Measurements from ENCODE around the gene TRAF3.

The TRAF3 gene

GRCh38 chr14:102776761-102777710, at the start of gene TRAF3:
TSS of gene TRAF3 (plus strand) at chr14:102777449. CDS start at chr14:102870202, 92,753 bp downstream.
- Mint-ChIP-seq H3K4me3 (peak within 1 kb of the TSS; percentile 90 to 96), H3K4me1 (peaks cover 49 to 81% of the 10 kb centered on the region in 2 donors), H3K27ac (peak within 1 kb of the TSS; percentile 97), H3K36me3 (peaks cover 27 to 38% of the 10 kb centered on the region in 2 donors), H3K9me3 (peaks cover 4 to 5% of the 10 kb centered on the region in 2 donors), H3K27me3 (no peaks in the 10 kb centered on the region)
- ATAC-seq (replicated peaks) (peak; percentile 59 to 69), DNase-seq (peak; percentile 79)

GRCh38 chr14:102728501-102728900, 48.7 kb upstream of the TRAF3 start:
- no peak for DNase-seq
- no peaks in the 10 kb centered on the region for H3K27me3 Mint-ChIP-seq
- no peaks in the 10 kb centered on the region for H3K9me3 Mint-ChIP-seq
- H3K36me3 Mint-ChIP-seq, result peaks cover 60 to 67% of the 10 kb centered on the region in 2 donors
- no peak overlapping the region for H3K4me3 Mint-ChIP-seq
- H3K4me1 Mint-ChIP-seq, result peaks cover 2 to 8% of the 10 kb centered on the region in 2 donors
- ATAC-seq (replicated peaks), result no peak
- H3K27ac Mint-ChIP-seq, result no peak overlapping the region

- H3K4me1 Mint-ChIP-seq, result peaks cover 2 to 8% of the 10 kb centered on the region in 2 donors
- no peak for ATAC-seq (replicated peaks)
- no peaks in the 10 kb centered on the region for H3K9me3 Mint-ChIP-seq
- no peak for DNase-seq
- no peak overlapping the region for H3K27ac Mint-ChIP-seq
- H3K27me3 Mint-ChIP-seq, result no peaks in the 10 kb centered on the region
- H3K4me3 Mint-ChIP-seq, result no peak overlapping the region
- H3K36me3 Mint-ChIP-seq, result peaks cover 53 to 66% of the 10 kb centered on the region in 2 donors
Measured at GRCh38 chr14:102729268-102729667, 48.0 kb upstream of the TRAF3 start.

- DNase-seq, result no peak
Measured at GRCh38 chr14:102729825-102730224, 47.4 kb upstream of the TRAF3 start.

GRCh38 chr14:102731101-102731870, 46.0 kb upstream of the TRAF3 start:
- ATAC-seq (replicated peaks), result no peak
- Mint-ChIP-seq H3K4me3 (no peak overlapping the region), H3K4me1 (peaks cover 5 to 8% of the 10 kb centered on the region in 2 donors), H3K27me3 (no peaks in the 10 kb centered on the region), H3K36me3 (peaks cover 41 to 59% of the 10 kb centered on the region in 2 donors), H3K9me3 (no peaks in the 10 kb centered on the region), H3K27ac (peak overlapping the region; percentile 67)
- no peak for DNase-seq

More at GRCh38 chr14:102729825-102730224, 47.4 kb upstream of the TRAF3 start:
- no peak overlapping the region for H3K27ac Mint-ChIP-seq
- H3K4me1 Mint-ChIP-seq, result peaks cover 2 to 8% of the 10 kb centered on the region in 2 donors
- H3K4me3 Mint-ChIP-seq, result no peak overlapping the region
- no peaks in the 10 kb centered on the region for H3K9me3 Mint-ChIP-seq
- no peak for ATAC-seq (replicated peaks)
- H3K36me3 Mint-ChIP-seq, result peaks cover 50 to 65% of the 10 kb centered on the region in 2 donors
- H3K27me3 Mint-ChIP-seq, result no peaks in the 10 kb centered on the region

GRCh38 chr14:102731871-102732800, 45.1 kb upstream of the TRAF3 start:
- H3K27me3 Mint-ChIP-seq, result no peaks in the 10 kb centered on the region
- peak overlapping the region; percentile 42 for H3K27ac Mint-ChIP-seq
- H3K4me3 Mint-ChIP-seq, result no peak overlapping the region
- peaks cover 5 to 8% of the 10 kb centered on the region in 2 donors for H3K4me1 Mint-ChIP-seq
- no peak for DNase-seq
- no peak for ATAC-seq (replicated peaks)
- no peaks in the 10 kb centered on the region for H3K9me3 Mint-ChIP-seq
- peaks cover 36 to 57% of the 10 kb centered on the region in 2 donors for H3K36me3 Mint-ChIP-seq

GRCh38 chr14:102732924-102733323, 44.3 kb upstream of the TRAF3 start:
- H3K36me3 Mint-ChIP-seq, result peaks cover 32 to 59% of the 10 kb centered on the region in 2 donors
- H3K27ac Mint-ChIP-seq, result no peak overlapping the region
- no peaks in the 10 kb centered on the region for H3K27me3 Mint-ChIP-seq
- no peak overlapping the region for H3K4me3 Mint-ChIP-seq
- no peak for ATAC-seq (replicated peaks)
- no peak for DNase-seq
- peaks cover 5 to 8% of the 10 kb centered on the region in 2 donors for H3K4me1 Mint-ChIP-seq
- H3K9me3 Mint-ChIP-seq, result no peaks in the 10 kb centered on the region

GRCh38 chr14:102733326-102733725, 43.9 kb upstream of the TRAF3 start:
- no peaks in the 10 kb centered on the region for H3K9me3 Mint-ChIP-seq
- H3K36me3 Mint-ChIP-seq, result peaks cover 33 to 58% of the 10 kb centered on the region in 2 donors
- no peak overlapping the region for H3K27ac Mint-ChIP-seq
- H3K27me3 Mint-ChIP-seq, result no peaks in the 10 kb centered on the region
- ATAC-seq (replicated peaks), result no peak
- no peak overlapping the region for H3K4me3 Mint-ChIP-seq
- peaks cover 5 to 8% of the 10 kb centered on the region in 2 donors for H3K4me1 Mint-ChIP-seq
- no peak for DNase-seq

GRCh38 chr14:102734436-102734835, 42.8 kb upstream of the TRAF3 start:
- peaks cover 31 to 52% of the 10 kb centered on the region in 2 donors for H3K36me3 Mint-ChIP-seq
- DNase-seq (no peak), ATAC-seq (replicated peaks) (no peak)
- H3K4me3 Mint-ChIP-seq, result no peak overlapping the region
- H3K27ac Mint-ChIP-seq, result peak overlapping the region; percentile 47
- H3K27me3 Mint-ChIP-seq, result no peaks in the 10 kb centered on the region
- H3K4me1 Mint-ChIP-seq, result peaks cover 5 to 8% of the 10 kb centered on the region in 2 donors
- H3K9me3 Mint-ChIP-seq, result no peaks in the 10 kb centered on the region

GRCh38 chr14:102736956-102737355, 40.3 kb upstream of the TRAF3 start:
- no peak for DNase-seq
- no peak for ATAC-seq (replicated peaks)
- peaks cover 0 to 5% of the 10 kb centered on the region in 2 donors for H3K4me1 Mint-ChIP-seq
- H3K9me3 Mint-ChIP-seq, result peaks cover 0 to 1% of the 10 kb centered on the region in 2 donors
- no peak overlapping the region for H3K27ac Mint-ChIP-seq
- no peak overlapping the region for H3K4me3 Mint-ChIP-seq
- H3K27me3 Mint-ChIP-seq, result no peaks in the 10 kb centered on the region
- peaks cover 23 to 48% of the 10 kb centered on the region in 2 donors for H3K36me3 Mint-ChIP-seq

GRCh38 chr14:102737402-102738372, 39.6 kb upstream of the TRAF3 start:
- Mint-ChIP-seq H3K9me3 (peaks cover 0 to 2% of the 10 kb centered on the region in 2 donors), H3K4me3 (peak overlapping the region in 1 of 2 donors; percentile 2), H3K27ac (peak overlapping the region; percentile 71), H3K36me3 (peaks cover 22 to 49% of the 10 kb centered on the region in 2 donors), H3K27me3 (no peaks in the 10 kb centered on the region), H3K4me1 (peaks cover 0 to 5% of the 10 kb centered on the region in 2 donors)
- ATAC-seq (replicated peaks), result no peak
- DNase-seq, result no peak

GRCh38 chr14:102738373-102739189, 38.7 kb upstream of the TRAF3 start:
- no peak for ATAC-seq (replicated peaks)
- H3K4me3 Mint-ChIP-seq, result no peak overlapping the region
- no peaks in the 10 kb centered on the region for H3K27me3 Mint-ChIP-seq
- H3K36me3 Mint-ChIP-seq, result peaks cover 20 to 50% of the 10 kb centered on the region in 2 donors
- peaks cover 0 to 3% of the 10 kb centered on the region in 2 donors for H3K4me1 Mint-ChIP-seq
- no peak for DNase-seq
- H3K27ac Mint-ChIP-seq, result no peak overlapping the region
- peaks cover 0 to 3% of the 10 kb centered on the region in 2 donors for H3K9me3 Mint-ChIP-seq
